Measurements from ENCODE around the gene OR2B3. TPM values are rescaled to one million over a fixed set of nuclear protein-coding genes. Genes with fewer than 3 reads are reported as not detected.

Gene OR2B3
- polyA plus RNA-seq, 3 donors: not detected

Other genes with a start within 250 kb of the OR2B3 start
- gene TRIM27, start 163.3 kb downstream of the OR2B3 start, polyA plus RNA-seq: 10 to 100 TPM; 25.9 to 33.3 (median 26.2) TPM
- 1 to 10 TPM in 1 of 3 donors, under 1 TPM in 2; 0.29 to 1.0 (median 0.61) TPM for gene ZNF311, start 82.0 kb downstream of the OR2B3 start, polyA plus RNA-seq
- gene OR2W1, start 42.1 kb downstream of the OR2B3 start, polyA plus RNA-seq: not detected
- not detected for gene OR2J1, start 12.2 kb upstream of the OR2B3 start, polyA plus RNA-seq
- gene OR2J3, start 20.7 kb upstream of the OR2B3 start, polyA plus RNA-seq: not detected
- gene OR2J2, start 83.6 kb upstream of the OR2B3 start, polyA plus RNA-seq: not detected
- not detected for gene OR14J1, start 214.4 kb upstream of the OR2B3 start, polyA plus RNA-seq